Panc1 (cell line): ENCODE measurements around the gene SLC9A4.

Source experiments
- POLR2AphosphoS5 ChIP-seq: IDR thresholded peaks from 2 replicates; pipeline ENCODE4 v1.6.1; 2012; ENCODE audit warnings: mild to moderate bottlenecking, low read depth, low read length, moderate library complexity
- SIN3A ChIP-seq: IDR thresholded peaks from 2 replicates; pipeline ENCODE4 v1.6.1; 2012; ENCODE audit warnings: low read depth, mild to moderate bottlenecking, low read length, moderate library complexity, borderline replicate concordance; ENCODE audit not compliant: insufficient read depth
- TF ChIP-seq, protein P1 (sequence below): fragments of 450-650 bp; IDR thresholded peaks from 2 replicates; pipeline ENCODE4 v1.5.1; 2017; ENCODE audit warnings: mild to moderate bottlenecking
- TF ChIP-seq, protein P2 (sequence below), 2 experiments: IDR thresholded peaks; 2 replicates each; pipeline ENCODE4 v1.6.1; 2011 to 2012; ENCODE audit warnings: low read depth in 2 of 2, control low read depth in 1 of 2, low read length in 1 of 2, mild to moderate bottlenecking in 1 of 2, moderate library complexity in 1 of 2; ENCODE audit not compliant: insufficient read depth in 1 of 2

GRCh38 chr2:102473631-102474030 is 605 bp downstream of the SLC9A4 start:
- TF ChIP-seq, protein P1, sequence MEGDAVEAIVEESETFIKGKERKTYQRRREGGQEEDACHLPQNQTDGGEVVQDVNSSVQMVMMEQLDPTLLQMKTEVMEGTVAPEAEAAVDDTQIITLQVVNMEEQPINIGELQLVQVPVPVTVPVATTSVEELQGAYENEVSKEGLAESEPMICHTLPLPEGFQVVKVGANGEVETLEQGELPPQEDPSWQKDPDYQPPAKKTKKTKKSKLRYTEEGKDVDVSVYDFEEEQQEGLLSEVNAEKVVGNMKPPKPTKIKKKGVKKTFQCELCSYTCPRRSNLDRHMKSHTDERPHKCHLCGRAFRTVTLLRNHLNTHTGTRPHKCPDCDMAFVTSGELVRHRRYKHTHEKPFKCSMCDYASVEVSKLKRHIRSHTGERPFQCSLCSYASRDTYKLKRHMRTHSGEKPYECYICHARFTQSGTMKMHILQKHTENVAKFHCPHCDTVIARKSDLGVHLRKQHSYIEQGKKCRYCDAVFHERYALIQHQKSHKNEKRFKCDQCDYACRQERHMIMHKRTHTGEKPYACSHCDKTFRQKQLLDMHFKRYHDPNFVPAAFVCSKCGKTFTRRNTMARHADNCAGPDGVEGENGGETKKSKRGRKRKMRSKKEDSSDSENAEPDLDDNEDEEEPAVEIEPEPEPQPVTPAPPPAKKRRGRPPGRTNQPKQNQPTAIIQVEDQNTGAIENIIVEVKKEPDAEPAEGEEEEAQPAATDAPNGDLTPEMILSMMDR: no peak
- no peak for TF ChIP-seq POLR2AphosphoS5
- TF ChIP-seq, protein P2, sequence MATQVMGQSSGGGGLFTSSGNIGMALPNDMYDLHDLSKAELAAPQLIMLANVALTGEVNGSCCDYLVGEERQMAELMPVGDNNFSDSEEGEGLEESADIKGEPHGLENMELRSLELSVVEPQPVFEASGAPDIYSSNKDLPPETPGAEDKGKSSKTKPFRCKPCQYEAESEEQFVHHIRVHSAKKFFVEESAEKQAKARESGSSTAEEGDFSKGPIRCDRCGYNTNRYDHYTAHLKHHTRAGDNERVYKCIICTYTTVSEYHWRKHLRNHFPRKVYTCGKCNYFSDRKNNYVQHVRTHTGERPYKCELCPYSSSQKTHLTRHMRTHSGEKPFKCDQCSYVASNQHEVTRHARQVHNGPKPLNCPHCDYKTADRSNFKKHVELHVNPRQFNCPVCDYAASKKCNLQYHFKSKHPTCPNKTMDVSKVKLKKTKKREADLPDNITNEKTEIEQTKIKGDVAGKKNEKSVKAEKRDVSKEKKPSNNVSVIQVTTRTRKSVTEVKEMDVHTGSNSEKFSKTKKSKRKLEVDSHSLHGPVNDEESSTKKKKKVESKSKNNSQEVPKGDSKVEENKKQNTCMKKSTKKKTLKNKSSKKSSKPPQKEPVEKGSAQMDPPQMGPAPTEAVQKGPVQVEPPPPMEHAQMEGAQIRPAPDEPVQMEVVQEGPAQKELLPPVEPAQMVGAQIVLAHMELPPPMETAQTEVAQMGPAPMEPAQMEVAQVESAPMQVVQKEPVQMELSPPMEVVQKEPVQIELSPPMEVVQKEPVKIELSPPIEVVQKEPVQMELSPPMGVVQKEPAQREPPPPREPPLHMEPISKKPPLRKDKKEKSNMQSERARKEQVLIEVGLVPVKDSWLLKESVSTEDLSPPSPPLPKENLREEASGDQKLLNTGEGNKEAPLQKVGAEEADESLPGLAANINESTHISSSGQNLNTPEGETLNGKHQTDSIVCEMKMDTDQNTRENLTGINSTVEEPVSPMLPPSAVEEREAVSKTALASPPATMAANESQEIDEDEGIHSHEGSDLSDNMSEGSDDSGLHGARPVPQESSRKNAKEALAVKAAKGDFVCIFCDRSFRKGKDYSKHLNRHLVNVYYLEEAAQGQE (IDR thresholded peaks at IDR 0.05; ENCODE audit: insufficient read depth in 1 of 2, low read depth in 2 of 2, low read length in 1 of 2): no peak
- TF ChIP-seq SIN3A: no peak
